GM15510 (cell line): ENCODE data around the gene CLDN14.

Experiments
- POLR2A ChIP-seq: IDR thresholded peaks from 3 replicates; pipeline ENCODE4 v1.6.1; 2011; ENCODE audit warnings: borderline replicate concordance; ENCODE audit not compliant: insufficient read length; ENCODE audit errors: extremely low read depth

CLDN14 gene

DNA sequence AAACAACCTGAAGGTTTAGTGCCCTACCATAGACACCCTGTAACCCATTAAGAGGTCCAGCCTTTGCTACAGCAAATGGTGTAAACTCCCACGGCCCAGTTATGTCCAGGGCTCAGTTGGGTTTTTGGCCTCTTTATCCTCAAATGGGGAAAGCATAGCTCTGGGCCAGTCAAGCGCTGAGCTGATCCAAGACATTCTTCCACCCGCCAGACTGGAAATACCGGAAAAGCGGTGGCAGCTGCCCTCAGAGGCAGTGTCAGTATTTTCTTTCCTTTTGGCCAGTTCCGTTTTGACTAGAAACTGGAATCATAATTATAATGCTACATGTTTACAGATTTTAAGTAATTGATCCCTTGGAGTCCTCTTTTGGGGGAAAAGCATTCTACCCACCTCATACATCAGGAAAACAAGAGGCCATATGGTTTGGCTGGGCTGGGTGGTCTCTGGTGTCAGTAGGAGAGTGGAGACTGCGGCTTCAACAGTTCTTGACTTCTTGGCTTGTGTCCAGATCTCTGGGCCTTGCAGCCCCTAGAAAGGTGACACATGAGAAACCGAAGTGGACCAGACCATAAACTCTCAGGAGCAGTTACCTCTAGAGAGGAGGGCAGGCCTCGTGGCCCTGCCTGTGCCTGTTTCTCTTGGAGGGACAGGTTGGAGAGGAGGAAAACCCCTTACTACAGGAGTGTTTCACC lies 30.2 kb upstream of the CLDN14 start:
- TF ChIP-seq POLR2A: no peak

- no peak for TF ChIP-seq POLR2A
Measured at GRCh38 chr21:36508948-36509347, 29.0 kb upstream of the CLDN14 start.

DNA sequence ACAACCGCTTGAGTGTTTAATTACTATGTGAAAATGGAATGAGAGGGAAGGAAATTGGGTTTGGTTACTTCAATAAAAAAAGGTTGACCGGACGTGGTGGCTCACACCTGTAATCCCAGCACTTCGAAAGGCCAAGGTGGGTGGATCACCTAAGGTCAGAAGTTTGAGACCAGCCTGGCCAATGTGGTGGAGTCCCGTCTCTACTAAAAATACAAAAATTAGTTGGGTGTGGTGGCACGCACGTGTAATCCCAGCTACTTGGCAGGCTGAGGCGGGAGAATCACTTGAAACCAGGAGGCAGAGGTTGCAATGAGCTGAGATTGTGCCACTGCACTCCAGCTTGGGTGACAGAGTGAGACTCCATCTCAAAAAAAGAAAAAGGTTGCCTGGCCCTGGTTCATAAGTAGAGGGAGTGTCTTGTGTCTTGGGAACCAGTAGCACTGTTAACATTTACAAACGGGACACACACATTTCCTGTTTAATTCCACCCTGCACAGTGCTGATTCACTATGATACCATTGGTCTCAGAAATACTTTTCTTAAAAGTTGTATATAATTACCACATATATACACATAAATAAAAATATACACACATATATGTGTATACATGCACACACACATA lies 27.6 kb upstream of the CLDN14 start:
- no peak for TF ChIP-seq POLR2A

GRCh38 chr21:36506482-36506881 lies 26.6 kb upstream of the CLDN14 start:
- TF ChIP-seq POLR2A: no peak

- no peak for TF ChIP-seq POLR2A
Measured at GRCh38 chr21:36504067-36505058, 24.4 kb upstream of the CLDN14 start.

GRCh38 chr21:36502365-36502764 lies 22.4 kb upstream of the CLDN14 start:
- TF ChIP-seq POLR2A: no peak

DNA sequence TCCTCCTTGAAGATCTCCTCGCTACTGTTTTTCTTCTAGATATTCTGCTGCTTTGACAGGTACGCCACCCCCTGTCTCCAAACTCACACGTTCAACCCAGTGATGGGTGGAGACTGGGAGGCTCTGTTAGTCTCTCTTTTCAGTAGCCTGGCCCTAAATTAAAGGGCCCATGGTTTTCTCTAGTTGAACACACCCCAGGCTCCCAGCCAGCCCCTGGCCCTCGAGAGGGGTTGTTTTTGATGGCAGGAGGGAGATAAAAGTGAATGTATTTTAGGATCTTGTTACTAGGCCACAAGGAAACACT lies 21.6 kb upstream of the CLDN14 start:
- TF ChIP-seq POLR2A: no peak

- TF ChIP-seq POLR2A: no peak
Measured at GRCh38 chr21:36499578-36500471, 19.9 kb upstream of the CLDN14 start.

DNA sequence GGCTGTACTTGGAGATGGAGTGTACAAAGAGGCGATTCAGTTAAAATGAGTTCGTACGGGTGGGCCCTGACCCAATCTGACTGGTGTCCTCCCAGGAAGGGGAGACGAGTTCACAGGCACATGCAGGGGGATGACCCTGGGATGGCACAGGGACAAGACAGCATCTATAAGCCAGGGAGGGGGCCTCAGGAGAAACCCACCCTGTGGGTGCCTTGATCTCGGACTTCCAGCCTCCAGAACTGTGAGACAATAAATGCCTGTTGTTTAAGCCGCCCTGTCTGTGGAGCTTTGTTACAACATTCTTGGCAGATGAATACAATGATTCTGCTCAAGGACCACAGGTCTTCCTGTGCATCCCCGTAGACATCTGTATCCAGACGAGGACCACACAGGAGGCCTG lies 14.6 kb upstream of the CLDN14 start:
- TF ChIP-seq POLR2A: no peak

DNA sequence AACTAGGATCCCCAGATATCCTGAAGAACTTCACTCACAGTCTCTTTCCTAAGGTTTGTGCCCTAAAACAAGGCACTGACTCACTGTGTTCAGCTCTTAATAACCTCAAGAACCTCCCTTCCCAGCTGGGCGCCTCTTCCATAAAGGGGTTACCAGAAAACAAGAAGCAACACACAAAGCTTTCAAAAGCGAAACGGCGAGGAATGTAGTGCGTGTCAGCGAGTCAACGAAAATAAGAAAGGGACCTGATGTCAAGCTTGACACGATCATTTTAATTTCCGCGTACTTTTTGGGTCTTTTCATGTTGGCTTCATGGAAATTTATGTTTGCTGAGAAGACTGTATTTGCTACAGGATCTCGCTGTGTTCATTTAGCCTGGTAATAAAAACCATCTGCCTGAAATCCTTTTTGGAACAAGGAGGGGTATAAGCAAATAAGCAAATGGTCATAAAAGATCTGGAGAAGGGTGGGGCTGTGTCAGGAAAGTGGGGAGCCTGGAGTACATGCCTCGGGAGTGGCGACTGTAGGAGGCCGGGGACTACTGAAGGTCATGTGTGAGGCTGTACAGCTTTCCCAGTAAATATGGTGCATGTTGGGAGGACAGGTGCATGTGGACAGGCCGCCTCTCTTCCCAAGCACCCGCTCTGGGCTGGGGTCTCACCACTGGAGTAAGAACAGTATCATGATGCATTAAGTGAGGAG lies 11.4 kb upstream of the CLDN14 start:
- TF ChIP-seq POLR2A: no peak

DNA sequence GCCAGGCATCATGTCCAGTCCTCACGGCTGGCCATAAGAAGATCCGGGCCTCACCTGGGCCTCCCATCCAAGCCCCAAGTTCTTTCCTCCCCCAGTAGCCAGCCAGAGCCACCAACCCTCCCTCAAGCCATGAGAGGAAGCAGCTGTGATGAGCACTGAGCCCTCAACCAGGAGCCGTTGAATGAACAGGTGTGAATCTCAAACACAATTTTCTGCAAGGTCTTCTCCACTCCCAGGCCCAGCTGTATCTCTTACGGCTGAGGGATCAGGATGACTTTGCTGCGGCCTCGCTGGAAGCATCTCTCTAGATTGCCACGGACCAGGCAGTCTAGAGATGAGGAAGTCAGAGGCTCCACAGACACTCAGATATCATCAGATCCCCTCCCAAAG lies 9.8 kb upstream of the CLDN14 start:
- no peak for TF ChIP-seq POLR2A

GRCh38 chr21:36489103-36489775 lies 9.3 kb upstream of the CLDN14 start:
- no peak for TF ChIP-seq POLR2A

DNA sequence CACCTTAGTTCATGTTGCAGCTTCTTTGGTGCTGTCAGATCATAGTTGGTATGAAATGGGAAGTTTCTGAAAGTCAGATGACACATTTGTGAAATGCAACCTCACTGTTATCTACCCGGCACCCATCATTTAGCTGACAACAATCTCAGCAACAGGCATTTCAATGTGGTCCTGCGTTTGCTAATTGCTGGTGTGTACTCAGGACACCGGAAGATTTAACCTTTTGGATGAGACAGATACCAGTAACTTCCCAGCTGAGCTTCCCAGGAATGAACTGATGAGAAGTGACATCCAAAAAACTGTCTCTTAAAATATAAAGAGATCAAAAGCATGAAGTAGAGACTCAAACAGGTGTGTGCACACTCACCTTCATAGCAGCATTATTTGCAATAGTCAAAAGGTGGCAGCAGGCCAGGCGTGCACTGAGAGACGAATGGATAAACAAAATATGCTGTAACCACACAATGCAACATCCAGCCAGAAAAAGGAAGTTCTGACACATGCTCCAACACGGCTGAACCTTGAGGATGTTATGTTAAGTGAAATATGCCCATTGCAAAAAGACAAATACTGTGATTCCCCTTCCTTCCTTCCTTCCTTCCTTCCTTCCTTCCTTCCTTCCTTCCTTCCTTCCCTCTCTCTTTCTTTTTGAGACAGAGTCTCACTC lies 7.9 kb upstream of the CLDN14 start:
- TF ChIP-seq POLR2A: no peak
